HG03135 (cell line): ENCODE data around the gene KIF26B.
"Not testable (repeated sequence)": the region's sequence is repeated elsewhere in the genome, so short reads cannot be mapped to it uniquely, and the experiment has no call there.

Experiments
- ATAC-seq: cut with Tn5 transposase; IDR thresholded peaks from one replicate; pipeline ENCODE4 v1.9.1; 2021; ENCODE audit warnings: mild to moderate bottlenecking, moderate library complexity; ENCODE audit not compliant: unreplicated experiment

The KIF26B gene

GRCh38 chr1:245341743-245342142 lies 187.0 kb downstream of the KIF26B start:
- ATAC-seq = no peak

GRCh38 chr1:245345191-245345884 lies 190.6 kb downstream of the KIF26B start:
- no peak for ATAC-seq

- ATAC-seq = no peak
Observed at GRCh38 chr1:245348626-245349025, 193.8 kb downstream of the KIF26B start.

GRCh38 chr1:245353411-245353810 lies 198.6 kb downstream of the KIF26B start:
- no peak for ATAC-seq

GRCh38 chr1:245353915-245354775 lies 199.4 kb downstream of the KIF26B start:
- no peak for ATAC-seq

- ATAC-seq = not testable (repeated sequence)
Observed at GRCh38 chr1:245355851-245356630, 201.3 kb downstream of the KIF26B start.

GRCh38 chr1:245356891-245357585 lies 202.3 kb downstream of the KIF26B start:
- ATAC-seq = no peak

GRCh38 chr1:245359101-245359680 lies 204.4 kb downstream of the KIF26B start:
- ATAC-seq = not testable (repeated sequence)

GRCh38 chr1:245361065-245361464 lies 206.3 kb downstream of the KIF26B start:
- ATAC-seq = no peak

- ATAC-seq = no peak
Observed at GRCh38 chr1:245361951-245362350, 207.2 kb downstream of the KIF26B start.

- no peak for ATAC-seq
Observed at GRCh38 chr1:245363461-245364200, 208.8 kb downstream of the KIF26B start.

- ATAC-seq = no peak
Observed at GRCh38 chr1:245365095-245366020, 210.6 kb downstream of the KIF26B start.

GRCh38 chr1:245366886-245367285 lies 212.1 kb downstream of the KIF26B start:
- no peak for ATAC-seq

- no peak for ATAC-seq
Observed at GRCh38 chr1:245370175-245370825, 215.5 kb downstream of the KIF26B start.

- no peak for ATAC-seq
Observed at GRCh38 chr1:245370905-245371581, 216.3 kb downstream of the KIF26B start.

GRCh38 chr1:245373131-245373530 lies 218.3 kb downstream of the KIF26B start:
- ATAC-seq = no peak

GRCh38 chr1:245375789-245376460 lies 221.1 kb downstream of the KIF26B start:
- ATAC-seq = no peak
